Measurements from ENCODE around the gene PROB1.
"Not testable (repeated sequence)": the region's sequence is repeated elsewhere in the genome, so short reads cannot be mapped to it uniquely, and the experiment has no call there.

Gene PROB1

GRCh38 chr5:139361835-139362429 lies 33.0 kb downstream of the PROB1 start:
- Histone ChIP-seq H3K27me3 (ENCODE audit: control insufficient read depth, insufficient read depth, low read length) (no peaks in the 10 kb centered on the region), H3K9ac (ENCODE audit: low read depth, low read length) (no peak overlapping the region), H3K9me3 (ENCODE audit: control insufficient read depth, insufficient read depth, low read length) (no peaks in the 10 kb centered on the region), H3K4me1 (ENCODE audit: control insufficient read depth, insufficient read depth, low read length) (no peaks in the 10 kb centered on the region), H3K36me3 (ENCODE audit: control insufficient read depth, insufficient read depth, low read length) (peaks cover 17% of the 10 kb centered on the region), H3K4me3 (ENCODE audit: low read depth, low read length) (no peak overlapping the region)

- H3K36me3 ChIP-seq (ENCODE audit: control insufficient read depth, insufficient read depth, low read length) = peaks cover 5% of the 10 kb centered on the region
- H3K4me3 ChIP-seq (ENCODE audit: low read depth, low read length) = no peak overlapping the region
- no peaks in the 10 kb centered on the region for H3K4me1 ChIP-seq (ENCODE audit: control insufficient read depth, insufficient read depth, low read length)
- H3K9me3 ChIP-seq (ENCODE audit: control insufficient read depth, insufficient read depth, low read length) = no peaks in the 10 kb centered on the region
- no peak overlapping the region for H3K9ac ChIP-seq (ENCODE audit: low read depth, low read length)
- no peaks in the 10 kb centered on the region for H3K27me3 ChIP-seq (ENCODE audit: control insufficient read depth, insufficient read depth, low read length)
Measured at GRCh38 chr5:139360384-139360783, 34.5 kb downstream of the PROB1 start.

- Histone ChIP-seq H3K9ac (ENCODE audit: low read depth, low read length) (no peak overlapping the region), H3K36me3 (ENCODE audit: control insufficient read depth, insufficient read depth, low read length) (no peaks in the 10 kb centered on the region), H3K27me3 (ENCODE audit: control insufficient read depth, insufficient read depth, low read length) (no peaks in the 10 kb centered on the region), H3K9me3 (ENCODE audit: control insufficient read depth, insufficient read depth, low read length) (no peaks in the 10 kb centered on the region), H3K4me3 (ENCODE audit: low read depth, low read length) (no peak overlapping the region), H3K4me1 (ENCODE audit: control insufficient read depth, insufficient read depth, low read length) (no peaks in the 10 kb centered on the region)
Measured at GRCh38 chr5:139358064-139358463, 36.8 kb downstream of the PROB1 start.

- not testable (repeated sequence) for H3K9me3 ChIP-seq (ENCODE audit: control insufficient read depth, insufficient read depth, low read length); H3K4me3 ChIP-seq (ENCODE audit: low read depth, low read length); H3K27me3 ChIP-seq (ENCODE audit: control insufficient read depth, insufficient read depth, low read length); H3K36me3 ChIP-seq (ENCODE audit: control insufficient read depth, insufficient read depth, low read length); H3K4me1 ChIP-seq (ENCODE audit: control insufficient read depth, insufficient read depth, low read length); H3K9ac ChIP-seq (ENCODE audit: low read depth, low read length)
Measured at GRCh38 chr5:139355900-139356299, 39.0 kb downstream of the PROB1 start.

- Histone ChIP-seq H3K36me3 (ENCODE audit: control insufficient read depth, insufficient read depth, low read length) (no peaks in the 10 kb centered on the region), H3K4me1 (ENCODE audit: control insufficient read depth, insufficient read depth, low read length) (no peaks in the 10 kb centered on the region), H3K9me3 (ENCODE audit: control insufficient read depth, insufficient read depth, low read length) (no peaks in the 10 kb centered on the region), H3K9ac (ENCODE audit: low read depth, low read length) (no peak overlapping the region), H3K27me3 (ENCODE audit: control insufficient read depth, insufficient read depth, low read length) (no peaks in the 10 kb centered on the region), H3K4me3 (ENCODE audit: low read depth, low read length) (no peak overlapping the region)
Measured at GRCh38 chr5:139354186-139354585, 40.7 kb downstream of the PROB1 start.

- not testable (repeated sequence) for H3K9ac ChIP-seq (ENCODE audit: low read depth, low read length)
Measured at GRCh38 chr5:139347863-139348262, 47.0 kb downstream of the PROB1 start.

GRCh38 chr5:139345442-139345841 lies 49.5 kb downstream of the PROB1 start:
- H3K4me3 ChIP-seq (ENCODE audit: low read depth, low read length); H3K36me3 ChIP-seq (ENCODE audit: control insufficient read depth, insufficient read depth, low read length); H3K27me3 ChIP-seq (ENCODE audit: control insufficient read depth, insufficient read depth, low read length); H3K9ac ChIP-seq (ENCODE audit: low read depth, low read length); H3K4me1 ChIP-seq (ENCODE audit: control insufficient read depth, insufficient read depth, low read length); H3K9me3 ChIP-seq (ENCODE audit: control insufficient read depth, insufficient read depth, low read length): not testable (repeated sequence)

More at GRCh38 chr5:139347863-139348262, 47.0 kb downstream of the PROB1 start:
- not testable (repeated sequence) for H3K9me3 ChIP-seq (ENCODE audit: control insufficient read depth, insufficient read depth, low read length); H3K4me1 ChIP-seq (ENCODE audit: control insufficient read depth, insufficient read depth, low read length); H3K4me3 ChIP-seq (ENCODE audit: low read depth, low read length); H3K27me3 ChIP-seq (ENCODE audit: control insufficient read depth, insufficient read depth, low read length); H3K36me3 ChIP-seq (ENCODE audit: control insufficient read depth, insufficient read depth, low read length)

GRCh38 chr5:139344177-139344576 lies 50.7 kb downstream of the PROB1 start:
- peaks cover 5% of the 10 kb centered on the region for H3K36me3 ChIP-seq (ENCODE audit: control insufficient read depth, insufficient read depth, low read length)
- H3K27me3 ChIP-seq (ENCODE audit: control insufficient read depth, insufficient read depth, low read length) = no peaks in the 10 kb centered on the region
- H3K9ac ChIP-seq (ENCODE audit: low read depth, low read length) = no peak overlapping the region
- H3K4me3 ChIP-seq (ENCODE audit: low read depth, low read length) = peak overlapping the region; percentile 4
- H3K9me3 ChIP-seq (ENCODE audit: control insufficient read depth, insufficient read depth, low read length) = no peaks in the 10 kb centered on the region
- H3K4me1 ChIP-seq (ENCODE audit: control insufficient read depth, insufficient read depth, low read length) = peaks cover 7% of the 10 kb centered on the region

- no peaks in the 10 kb centered on the region for H3K27me3 ChIP-seq (ENCODE audit: control insufficient read depth, insufficient read depth, low read length)
- peaks cover 7% of the 10 kb centered on the region for H3K4me1 ChIP-seq (ENCODE audit: control insufficient read depth, insufficient read depth, low read length)
- H3K36me3 ChIP-seq (ENCODE audit: control insufficient read depth, insufficient read depth, low read length) = peaks cover 5% of the 10 kb centered on the region
- H3K4me3 ChIP-seq (ENCODE audit: low read depth, low read length) = peak overlapping the region; percentile 95
- H3K9me3 ChIP-seq (ENCODE audit: control insufficient read depth, insufficient read depth, low read length) = no peaks in the 10 kb centered on the region
- H3K9ac ChIP-seq (ENCODE audit: low read depth, low read length) = peak overlapping the region; percentile 95
Measured at GRCh38 chr5:139343476-139343875, 51.4 kb downstream of the PROB1 start.

GRCh38 chr5:139342423-139342723 lies 52.5 kb downstream of the PROB1 start:
- Histone ChIP-seq H3K9ac (ENCODE audit: low read depth, low read length) (peak overlapping the region; percentile 95), H3K4me1 (ENCODE audit: control insufficient read depth, insufficient read depth, low read length) (peaks cover 7% of the 10 kb centered on the region), H3K4me3 (ENCODE audit: low read depth, low read length) (peak overlapping the region; percentile 95), H3K27me3 (ENCODE audit: control insufficient read depth, insufficient read depth, low read length) (no peaks in the 10 kb centered on the region), H3K9me3 (ENCODE audit: control insufficient read depth, insufficient read depth, low read length) (no peaks in the 10 kb centered on the region), H3K36me3 (ENCODE audit: control insufficient read depth, insufficient read depth, low read length) (peaks cover 5% of the 10 kb centered on the region)

- Histone ChIP-seq H3K4me3 (ENCODE audit: low read depth, low read length) (peak within 1 kb of the TSS; percentile 95), H3K36me3 (ENCODE audit: control insufficient read depth, insufficient read depth, low read length) (peaks cover 5% of the 10 kb centered on the region), H3K9ac (ENCODE audit: low read depth, low read length) (peak within 1 kb of the TSS; percentile 95), H3K9me3 (ENCODE audit: control insufficient read depth, insufficient read depth, low read length) (no peaks in the 10 kb centered on the region), H3K27me3 (ENCODE audit: control insufficient read depth, insufficient read depth, low read length) (no peaks in the 10 kb centered on the region), H3K4me1 (ENCODE audit: control insufficient read depth, insufficient read depth, low read length) (peaks cover 7% of the 10 kb centered on the region)
Measured at GRCh38 chr5:139341689-139342422, 53.0 kb downstream of the PROB1 start, which contains the start of gene PAIP2. Gene PAIP2, plus strand, starts transcription at chr5:139341854. Its CDS starts 21,931 bp downstream, at chr5:139363785.

GRCh38 chr5:139341187-139341688 lies 53.7 kb downstream of the PROB1 start:
- H3K4me1 ChIP-seq (ENCODE audit: control insufficient read depth, insufficient read depth, low read length) = peaks cover 7% of the 10 kb centered on the region
- no peaks in the 10 kb centered on the region for H3K9me3 ChIP-seq (ENCODE audit: control insufficient read depth, insufficient read depth, low read length)
- no peaks in the 10 kb centered on the region for H3K27me3 ChIP-seq (ENCODE audit: control insufficient read depth, insufficient read depth, low read length)
- H3K36me3 ChIP-seq (ENCODE audit: control insufficient read depth, insufficient read depth, low read length) = peaks cover 5% of the 10 kb centered on the region
- no peak overlapping the region for H3K9ac ChIP-seq (ENCODE audit: low read depth, low read length)
- peak overlapping the region; percentile 64 for H3K4me3 ChIP-seq (ENCODE audit: low read depth, low read length)

Measured in iPS-15b (cell line).